Heart right ventricle (tissue), 16 donors: ENCODE measurements around the gene HDAC1. TPM values are rescaled to one million over a fixed set of nuclear protein-coding genes. Genes with fewer than 3 reads are reported as not detected.

ENCODE experiments used
- ATAC-seq, 8 donors: fragments of 200-7000 bp; cut with Tn5 transposase; one replicate each; pipeline ENCODE4 v1.9.1; 2020; ENCODE audit warnings: mild to moderate bottlenecking in 8 of 8, moderate library complexity in 8 of 8, moderate number of reproducible peaks in 1 of 8
- DNase-seq, 2 donors: peaks; one replicate each; pipeline ENCODE4 v3.0.0-alpha.2; 2020
- H3K27ac ChIP-seq, 10 donors: fragments of 200-600 bp; sonication (generic) in 2 of 10; one replicate each; pipeline versions ENCODE4 v1.5.0 to v1.8.0; 2020 to 2022; ENCODE audit warnings: mild to moderate bottlenecking in 3 of 10
- H3K27me3 ChIP-seq, 7 donors: fragments of 200-600 bp; one replicate each; pipeline ENCODE4 v1.8.0; 2021 to 2022; ENCODE audit warnings: mild to moderate bottlenecking in 2 of 7
- H3K36me3 ChIP-seq, 9 donors: fragments of 200-600 bp; sonication (generic) in 1 of 9; one replicate each; pipeline versions ENCODE4 v1.5.0 to v1.8.0; 2020 to 2022; ENCODE audit warnings: mild to moderate bottlenecking in 2 of 9
- H3K4me1 ChIP-seq, 9 donors: fragments of 200-600 bp; sonication (generic) in 1 of 9; one replicate each; pipeline versions ENCODE4 v1.5.0 to v1.8.0; 2020 to 2022; ENCODE audit warnings: mild to moderate bottlenecking in 4 of 9
- H3K4me3 ChIP-seq, 10 donors: fragments of 200-600 bp; sonication (generic) in 2 of 10; one replicate each; pipeline versions ENCODE4 v1.5.0 to v1.8.0; 2020 to 2022; ENCODE audit warnings: mild to moderate bottlenecking in 7 of 10, moderate library complexity in 2 of 10
- H3K9me3 ChIP-seq, 11 donors: fragments of 200-600 bp in 10 of 11; sonication (generic) in 2 of 11; one replicate each; pipeline versions ENCODE4 v1.5.0 to v1.8.0; 2013 to 2022; ENCODE audit warnings: mild to moderate bottlenecking in 2 of 11, control low read depth in 1 of 11, moderate library complexity in 1 of 11
- WGBS, 2 donors: extraction: QIAGEN DNeasy Blood & Tissue Kit; methylation state at CpG; one replicate each; pipeline ENCODE4 v1.1.7; 2013; ENCODE audit warnings: inconsistent platforms in 1 of 2; 5-methylcytosine and 5-hydroxymethylcytosine counted together
- intact Hi-C, 10 donors: fragments of 100-400 bp; cut with DNase I; formaldehyde crosslinking; loops; one replicate each; pipeline versions ENCODE4 v1.11.1 to v1.14.2; 2022
- polyA plus RNA-seq, 2 donors: library from polyadenylated mRNA; stranded (reverse); fragments of 200-250 nt; gene quantifications; one replicate each; pipeline ENCODE4 v1.2.3, GENCODE V29; 2013
- total RNA-seq, 10 donors: library from RNA; stranded (reverse); fragmentation: NEBNext Ultra II Directional in 3 of 10; extraction: Animal tissue kit (Norgen Biotek cat#: 25700) in 3 of 10; gene quantifications; one replicate each; pipeline versions ENCODE4 v1.2.1 to v1.2.4, GENCODE V29; 2021 to 2023
- TF ChIP-seq, protein P1 (sequence below), 9 donors: fragments of 200-600 bp; sonication (generic) in 2 of 9; IDR thresholded peaks; one replicate each; pipeline versions ENCODE4 v1.5.0 to v1.8.0; 2021 to 2022; ENCODE audit warnings: antibody characterized with exemption in 9 of 9, mild to moderate bottlenecking in 5 of 9, moderate library complexity in 1 of 9
- donor health status: Arrhythmogenic right ventricular cardiomyopathy.
- donor health status: ischemic (EF 13 %, LVEDD 7.1; RV severe dilation, severe dysfunction).
- donor health status: healthy with polysubstance abuse.
- donor health status: DM: no; HTN: yes; CAD: no.
- donor health status: DM: no; HTN: no; CAD: no.
- donor health status: ischemic (EF 25% LVEDD 6.9; RV normal size, moderate dysfunction).
- donor health status: ischemic (EF 25% LVEDD 5.7; RV mildly dilated, moderate dysfunction).
- donor health status: healthy.
- donor health status: DM: yes; HTN: yes; CAD: no.
- donor health status: Ischemic cardiomyopathy.
- donor health status: ischemic (EF 35%, LVEDD 5.7; RV mildly dilated, moderate dysfunction).
- donor health status: nonischemic (EF 11% LVEDD 7.7; RV severe dilation, severe dysfunction).
- donor health status: DM: yes; HTN: yes; CAD: no.
- donor health status: PGD.
- donor health status: ischemic (EF 29% LVEDD 5.4; RV normal size, mild dysfunction).
- donor health status: nonischemic (EF 23%, LVEDD 6.1; RV moderate dilation, normal function).

Gene HDAC1
- total and polyA plus RNA-seq, 12 donors = 27.5 to 43.5 (median 33.0) TPM

DNA sequence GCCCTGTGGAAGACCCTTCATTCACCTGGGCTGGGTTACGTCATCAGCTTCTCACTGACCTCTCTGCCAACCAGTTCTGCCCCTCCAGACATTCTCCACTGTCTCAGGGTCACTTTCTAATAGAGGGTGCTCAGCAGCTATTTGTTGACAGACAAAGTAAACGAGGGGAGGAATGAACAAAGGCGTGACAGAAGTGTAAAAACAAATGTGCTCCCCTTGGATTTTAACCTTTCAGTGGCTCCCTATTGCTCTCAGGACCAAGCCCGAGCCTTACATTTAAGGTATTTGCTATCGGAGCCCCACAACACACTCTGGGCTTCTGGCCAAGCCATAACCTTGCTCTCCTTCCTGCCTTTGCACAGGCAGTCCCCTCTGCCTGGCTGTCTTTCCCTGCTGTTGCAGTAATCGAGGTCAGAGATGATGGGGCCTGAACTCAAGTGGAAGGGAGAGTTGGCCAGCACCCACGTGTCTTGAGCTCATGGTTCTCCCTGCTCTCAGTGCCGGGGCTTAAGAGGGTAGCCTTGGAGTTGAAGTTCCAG is 53.5 kb downstream of the HDAC1 start:
- peaks cover 0 to 42% (median 28%) of the 10 kb centered on the region in 9 donors for H3K4me1 ChIP-seq
- TF ChIP-seq, protein P1, sequence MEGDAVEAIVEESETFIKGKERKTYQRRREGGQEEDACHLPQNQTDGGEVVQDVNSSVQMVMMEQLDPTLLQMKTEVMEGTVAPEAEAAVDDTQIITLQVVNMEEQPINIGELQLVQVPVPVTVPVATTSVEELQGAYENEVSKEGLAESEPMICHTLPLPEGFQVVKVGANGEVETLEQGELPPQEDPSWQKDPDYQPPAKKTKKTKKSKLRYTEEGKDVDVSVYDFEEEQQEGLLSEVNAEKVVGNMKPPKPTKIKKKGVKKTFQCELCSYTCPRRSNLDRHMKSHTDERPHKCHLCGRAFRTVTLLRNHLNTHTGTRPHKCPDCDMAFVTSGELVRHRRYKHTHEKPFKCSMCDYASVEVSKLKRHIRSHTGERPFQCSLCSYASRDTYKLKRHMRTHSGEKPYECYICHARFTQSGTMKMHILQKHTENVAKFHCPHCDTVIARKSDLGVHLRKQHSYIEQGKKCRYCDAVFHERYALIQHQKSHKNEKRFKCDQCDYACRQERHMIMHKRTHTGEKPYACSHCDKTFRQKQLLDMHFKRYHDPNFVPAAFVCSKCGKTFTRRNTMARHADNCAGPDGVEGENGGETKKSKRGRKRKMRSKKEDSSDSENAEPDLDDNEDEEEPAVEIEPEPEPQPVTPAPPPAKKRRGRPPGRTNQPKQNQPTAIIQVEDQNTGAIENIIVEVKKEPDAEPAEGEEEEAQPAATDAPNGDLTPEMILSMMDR (IDR thresholded peaks at IDR 0.05) = no peak
- intact Hi-C loops = no loop called here
- peaks cover 0 to 11% (median 0%) of the 10 kb centered on the region in 7 donors for H3K27me3 ChIP-seq
- ATAC-seq (peak in 2 of 8 donors; percentile 20 to 23), DNase-seq (no peak)
- H3K27ac ChIP-seq = peak overlapping the region in 1 of 10 donors; percentile 22
- no peak overlapping the region for H3K4me3 ChIP-seq
- 32 to 33% methylated on average over 8 of the region's 8 CpGs for WGBS, 2 donors
- H3K9me3 ChIP-seq = no peaks in the 10 kb centered on the region
- no peaks in the 10 kb centered on the region for H3K36me3 ChIP-seq

GRCh38 chr1:32346532-32347157 is 54.8 kb downstream of the HDAC1 start:
- H3K9me3 ChIP-seq = no peaks in the 10 kb centered on the region
- no peak overlapping the region for H3K4me3 ChIP-seq
- H3K4me1 ChIP-seq = peaks cover 0 to 48% (median 34%) of the 10 kb centered on the region in 9 donors
- TF ChIP-seq, protein P1 (IDR thresholded peaks at IDR 0.05) = no peak
- H3K27me3 ChIP-seq = peaks cover 0 to 11% (median 0%) of the 10 kb centered on the region in 7 donors
- WGBS, 2 donors = 84 to 87% methylated on average over 9 of the region's 9 CpGs
- H3K27ac ChIP-seq = no peak overlapping the region
- DNase-seq (no peak), ATAC-seq (no peak)
- intact Hi-C loops = no loop called here
- H3K36me3 ChIP-seq = no peaks in the 10 kb centered on the region

GRCh38 chr1:32349211-32349708 is 57.4 kb downstream of the HDAC1 start:
- no peak overlapping the region for H3K4me3 ChIP-seq
- DNase-seq (peak; percentile 66 to 72), ATAC-seq (peak in 5 of 8 donors; percentile 1 to 20 (median 5))
- H3K4me1 ChIP-seq = peaks cover 11 to 68% (median 54%) of the 10 kb centered on the region in 9 donors
- no peaks in the 10 kb centered on the region for H3K9me3 ChIP-seq
- peak overlapping the region in 8 of 10 donors; percentile 47 to 98 (median 62) for H3K27ac ChIP-seq
- H3K27me3 ChIP-seq = peaks cover 0 to 11% (median 0%) of the 10 kb centered on the region in 7 donors
- no peaks in the 10 kb centered on the region for H3K36me3 ChIP-seq
- 45 to 54% methylated on average over 8 of the region's 8 CpGs for WGBS, 2 donors
- intact Hi-C loops = no loop called here
- TF ChIP-seq, protein P1 (IDR thresholded peaks at IDR 0.05) = no peak

DNA sequence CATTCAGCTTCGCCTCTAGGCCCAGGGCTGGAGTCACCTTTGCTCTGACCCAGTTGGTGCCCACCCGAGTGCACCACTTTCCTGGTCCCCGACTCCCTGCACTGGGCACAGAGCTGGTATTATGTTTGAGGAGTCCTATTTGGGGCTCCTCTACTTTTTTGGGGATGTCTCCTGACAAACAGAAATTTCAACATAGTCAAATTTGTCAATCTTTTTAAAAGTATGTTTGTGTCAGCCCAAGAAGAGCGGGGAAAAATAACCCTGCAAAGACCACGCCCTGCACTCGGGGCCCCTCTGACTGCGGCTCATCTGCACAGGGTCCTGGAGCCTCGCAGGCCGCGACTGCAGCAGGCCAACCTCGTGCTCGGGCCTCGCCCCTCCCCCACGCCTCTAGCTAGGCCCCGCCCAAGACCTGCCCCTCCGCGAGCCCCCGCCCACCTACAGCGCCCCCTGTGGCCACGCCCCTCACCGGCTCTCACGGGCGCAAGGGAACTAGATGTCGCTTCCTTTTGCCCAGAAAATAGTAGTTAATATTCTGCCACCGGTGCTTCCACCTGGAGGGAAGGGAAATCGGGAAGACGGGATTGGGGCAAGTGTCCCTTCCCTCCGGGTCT is 59.0 kb downstream of the HDAC1 start:
- TF ChIP-seq, protein P1 (IDR thresholded peaks at IDR 0.05) = peak; percentile 45 to 83 (median 65)
- H3K4me3 ChIP-seq = peak overlapping the region in 9 of 10 donors; percentile 57 to 84 (median 75)
- ATAC-seq = peak; percentile 57 to 84 (median 76)
- H3K27ac ChIP-seq = peak overlapping the region; percentile 85 to 98 (median 95)
- H3K27me3 ChIP-seq = peaks cover 0 to 10% (median 0%) of the 10 kb centered on the region in 7 donors
- peaks cover 11 to 70% (median 54%) of the 10 kb centered on the region in 9 donors for H3K4me1 ChIP-seq
- WGBS, 2 donors = 20 to 24% methylated on average over 25 to 28 of the region's 28 CpGs
- H3K9me3 ChIP-seq = no peaks in the 10 kb centered on the region
- intact Hi-C loops = loop anchor here in 1 of 10 donors (5.0 kb wide), 1 partner anchor 41 kb away; the partner anchor contains the start of gene BSDC1
- peak in 1 of 2 donors; percentile 81 for DNase-seq
- H3K36me3 ChIP-seq = peaks cover 0 to 2% (median 0%) of the 10 kb centered on the region in 9 donors
